ENCODE measurements around the gene CDH19.

DNA sequence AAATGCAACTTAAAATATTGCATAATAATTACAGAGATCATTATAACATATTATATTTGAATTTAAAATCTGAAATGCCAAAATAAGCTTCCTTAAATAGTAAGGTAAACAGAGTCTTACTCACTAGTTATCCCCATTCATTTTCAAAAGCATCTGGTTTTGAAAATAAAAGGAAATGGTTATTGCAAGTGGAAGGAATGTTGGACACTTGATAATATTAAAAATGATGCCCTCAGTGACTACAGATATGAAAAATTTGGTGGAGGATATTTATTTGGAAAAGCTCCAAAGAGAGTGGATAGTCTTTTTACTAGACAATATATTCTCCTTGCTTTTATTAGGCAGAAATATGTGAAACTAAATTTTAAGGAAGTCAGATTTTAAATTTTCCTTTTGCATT is 39.7 kb downstream of the CDH19 start:
- TF ChIP-seq GATA3 (IDR thresholded peaks at IDR 0.05; ENCODE audit: low read depth, low read length) (no peak), GATA2 (IDR thresholded peaks at IDR 0.05; ENCODE audit: low read depth, low read length) (no peak)

Measured in SH-SY5Y (cell line).